ELF-1 (cell line): ENCODE results near the gene COX4I2.
"Not testable (repeated sequence)": the region's sequence is repeated elsewhere in the genome, so short reads cannot be mapped to it uniquely, and the experiment has no call there.

Experiments used
- DNase-seq: peaks from one replicate; pipeline ENCODE4 v3.0.0-alpha.2; 2016; ENCODE audit warnings: low read depth, low spot score

Gene COX4I2

DNA sequence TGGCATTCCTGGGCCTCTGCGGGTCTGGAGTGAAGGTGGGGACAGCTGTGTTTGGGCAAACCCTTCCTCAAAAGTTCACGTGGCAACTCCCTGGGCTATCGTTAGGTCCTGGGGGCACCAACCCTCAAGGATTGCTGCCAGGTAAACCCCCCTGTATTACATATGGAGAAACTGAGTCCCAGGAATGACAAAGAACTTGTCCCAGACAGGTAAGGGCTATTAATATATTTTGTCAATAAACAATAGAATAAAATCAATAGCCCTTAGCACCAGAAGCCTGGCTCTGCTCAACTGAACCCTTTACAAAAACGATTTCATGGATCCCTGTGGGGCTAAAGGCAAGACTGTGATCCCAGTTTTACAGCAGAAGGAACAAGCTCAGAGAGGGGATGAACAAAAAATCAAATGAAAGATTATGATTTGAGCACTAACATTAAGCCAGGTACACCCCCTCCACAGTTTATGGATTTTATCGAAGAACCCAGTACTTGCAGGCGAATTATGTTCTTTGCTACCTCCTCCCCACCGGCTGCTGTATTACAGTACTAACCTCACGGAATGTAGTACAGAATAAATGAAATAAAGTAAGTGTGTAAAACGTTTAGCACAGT lies 30.0 kb upstream of the COX4I2 start:
- no peak for DNase-seq

DNA sequence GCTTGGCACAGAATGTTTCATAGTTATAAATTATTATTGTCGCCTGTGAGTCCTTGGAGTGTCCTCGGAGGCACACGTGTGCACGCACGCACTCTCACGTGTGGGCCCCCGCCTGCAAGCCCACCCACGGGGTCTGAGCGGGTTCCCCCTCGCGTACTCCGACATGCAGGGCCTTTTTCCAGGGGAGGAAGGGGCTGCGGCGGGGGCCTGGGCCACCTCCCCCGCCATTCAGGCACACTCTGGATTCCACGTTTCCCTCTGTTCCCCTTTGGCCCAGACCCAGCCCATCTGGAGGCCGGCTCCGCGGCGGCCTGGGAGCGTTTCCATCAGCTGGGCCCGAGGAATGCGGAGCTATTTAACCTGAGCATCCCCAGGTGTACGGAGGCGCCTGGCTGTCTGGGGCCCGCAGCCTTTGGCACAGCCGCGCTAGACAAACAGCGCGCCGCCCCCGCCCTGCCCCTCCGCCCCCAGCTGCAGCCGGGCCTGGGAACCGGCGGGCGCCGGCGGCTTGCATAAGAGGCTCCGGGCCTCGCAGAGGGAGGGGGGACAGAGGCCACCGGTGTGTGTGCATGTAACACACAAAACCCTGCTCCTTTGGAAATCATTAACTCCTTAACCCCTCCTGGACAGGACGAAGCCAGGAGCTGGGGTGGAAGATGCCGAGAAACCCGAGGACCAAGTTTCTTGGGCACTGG lies 29.3 kb upstream of the COX4I2 start:
- peak; percentile 98 for DNase-seq

DNA sequence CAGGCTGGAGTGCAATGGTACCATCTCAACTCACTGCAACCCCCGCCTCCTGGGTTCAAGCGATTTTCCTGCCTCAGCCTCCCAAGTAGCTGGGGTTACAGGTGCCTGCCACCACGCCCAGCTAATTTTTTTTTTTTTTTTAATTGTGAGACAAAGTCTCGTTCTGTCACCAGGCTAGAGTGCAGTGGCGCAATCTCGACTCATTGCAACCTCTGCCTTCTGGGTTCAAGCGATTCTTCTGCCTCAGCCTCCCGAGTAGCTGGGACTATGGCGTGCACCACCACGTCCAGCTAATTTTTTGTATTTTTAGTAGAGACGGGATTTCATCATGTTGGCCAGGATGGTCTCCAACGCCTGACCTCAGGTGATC lies 25.5 kb upstream of the COX4I2 start:
- not testable (repeated sequence) for DNase-seq

DNA sequence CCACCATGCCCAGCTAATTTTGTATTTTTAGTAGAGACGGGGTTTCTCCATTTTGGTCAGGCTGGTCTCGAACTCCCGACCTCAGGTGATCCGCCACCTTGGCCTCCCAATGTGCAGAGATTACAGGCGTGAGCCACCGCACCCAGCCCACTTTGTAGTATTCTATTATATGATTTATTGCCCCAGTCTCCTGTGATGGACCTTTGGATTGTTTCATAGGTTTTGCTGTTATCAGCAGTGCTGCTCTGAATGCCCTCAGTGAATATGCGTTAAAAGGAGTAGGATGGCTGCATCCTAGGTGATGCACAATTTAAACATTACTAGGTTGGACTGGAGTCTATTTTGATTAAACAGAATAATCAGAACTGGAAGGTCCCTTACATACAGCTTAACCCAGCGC lies 22.3 kb upstream of the COX4I2 start:
- no peak for DNase-seq

DNA sequence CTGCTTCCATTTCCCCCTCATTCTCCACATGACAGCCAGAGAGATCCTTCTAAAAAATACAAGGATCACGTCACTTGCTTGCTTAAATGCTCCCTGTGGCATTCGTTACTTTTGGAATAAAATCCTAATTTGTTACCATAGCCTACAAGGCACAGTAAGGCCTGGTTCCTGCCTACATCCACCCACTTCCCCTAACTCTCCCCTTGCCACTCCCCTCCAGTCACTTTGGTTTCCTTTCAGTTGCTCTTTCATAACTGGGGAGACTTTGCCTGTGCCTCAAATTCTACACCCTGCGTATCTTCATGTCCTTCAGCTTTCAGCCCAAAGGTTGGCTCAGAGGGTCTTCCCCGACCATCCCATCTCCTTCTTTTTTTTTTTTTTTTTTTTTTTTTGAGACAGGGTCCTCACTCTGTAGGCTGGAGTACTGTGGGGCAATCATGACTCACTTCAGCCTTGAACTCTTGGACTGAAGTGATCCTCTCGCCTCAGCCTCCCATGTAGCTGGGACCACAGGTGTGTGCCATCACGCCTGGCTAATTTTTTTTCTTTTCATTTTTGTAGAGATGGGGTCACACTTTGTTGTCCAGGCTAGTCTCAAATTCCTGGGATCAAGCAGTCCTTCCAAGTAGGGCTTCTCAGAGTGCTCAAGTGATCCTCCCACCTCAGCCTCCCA lies 20.1 kb upstream of the COX4I2 start:
- DNase-seq = no peak

DNA sequence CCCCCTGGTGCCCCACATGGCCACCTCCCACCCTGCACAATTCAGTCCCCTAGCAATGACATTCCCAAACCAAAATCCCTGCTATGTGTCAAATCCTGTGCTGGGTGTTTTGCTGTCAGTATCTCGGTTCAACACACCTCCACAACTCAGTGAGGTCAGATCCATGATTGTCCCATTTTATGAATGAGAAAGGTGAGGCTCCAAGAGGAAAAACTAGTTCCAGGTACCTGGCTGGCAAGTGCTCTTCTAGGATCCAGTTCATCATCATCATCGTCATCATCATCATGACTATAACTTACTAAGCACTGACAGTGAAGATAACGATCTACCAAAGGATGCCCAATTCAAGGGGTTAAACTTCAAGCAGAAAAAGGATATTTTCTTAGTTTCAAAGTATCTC lies 17.5 kb upstream of the COX4I2 start:
- no peak for DNase-seq

DNA sequence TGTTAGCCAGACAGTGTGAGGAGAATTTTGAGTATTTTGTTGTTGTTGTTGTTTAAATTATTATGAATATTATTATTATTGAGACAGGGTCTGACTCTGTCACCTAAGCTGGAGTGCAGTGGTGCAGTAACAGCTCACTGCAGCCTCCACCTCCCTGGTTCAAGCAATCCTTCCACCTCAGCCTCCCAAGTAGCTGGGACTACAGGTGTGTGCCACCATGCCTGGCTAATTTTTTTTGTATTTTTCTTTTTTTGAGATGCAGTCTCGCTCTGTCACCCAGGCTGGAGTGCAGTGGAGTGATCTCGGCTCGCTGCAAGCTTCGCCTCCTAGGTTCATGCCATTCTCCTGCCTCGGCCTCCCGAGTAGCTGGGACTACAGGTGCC lies 14.6 kb upstream of the COX4I2 start:
- not testable (repeated sequence) for DNase-seq

DNA sequence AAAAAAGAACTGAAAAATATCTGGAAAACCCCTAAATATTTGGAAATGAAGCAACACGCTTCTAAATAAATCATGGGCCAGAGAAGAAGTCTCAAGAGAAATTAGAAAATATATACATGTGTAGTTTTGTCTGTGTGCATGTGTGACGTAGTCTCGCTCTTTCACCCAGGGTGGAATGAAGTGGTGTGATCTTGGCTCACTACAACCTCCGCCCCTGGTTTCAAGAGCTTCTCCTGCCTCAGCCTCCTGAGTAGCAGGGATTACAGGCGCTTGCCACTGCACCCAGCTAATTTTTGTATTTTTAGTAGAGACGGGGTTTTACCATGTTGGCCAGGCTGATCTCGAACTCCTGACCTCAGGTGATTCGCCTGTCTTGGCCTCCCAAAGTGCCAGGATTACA lies 11.2 kb upstream of the COX4I2 start:
- DNase-seq = not testable (repeated sequence)

DNA sequence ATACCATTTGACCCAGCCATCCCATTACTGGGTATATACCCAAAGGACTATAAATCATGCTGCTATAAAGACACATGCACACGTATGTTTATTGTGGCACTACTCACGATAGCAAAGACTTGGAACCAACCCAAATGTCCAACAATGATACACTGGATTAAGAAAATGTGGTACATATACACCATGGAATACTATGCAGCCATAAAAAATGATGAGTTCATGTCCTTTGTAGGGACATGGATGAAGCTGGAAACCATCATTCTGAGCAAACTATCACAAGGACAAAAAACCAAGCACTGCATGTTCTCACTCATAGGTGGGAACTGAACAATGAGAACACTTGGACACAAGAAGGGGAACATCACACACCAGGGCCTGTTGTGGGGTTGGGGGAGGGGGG lies 9.7 kb upstream of the COX4I2 start:
- DNase-seq = not testable (repeated sequence)

DNA sequence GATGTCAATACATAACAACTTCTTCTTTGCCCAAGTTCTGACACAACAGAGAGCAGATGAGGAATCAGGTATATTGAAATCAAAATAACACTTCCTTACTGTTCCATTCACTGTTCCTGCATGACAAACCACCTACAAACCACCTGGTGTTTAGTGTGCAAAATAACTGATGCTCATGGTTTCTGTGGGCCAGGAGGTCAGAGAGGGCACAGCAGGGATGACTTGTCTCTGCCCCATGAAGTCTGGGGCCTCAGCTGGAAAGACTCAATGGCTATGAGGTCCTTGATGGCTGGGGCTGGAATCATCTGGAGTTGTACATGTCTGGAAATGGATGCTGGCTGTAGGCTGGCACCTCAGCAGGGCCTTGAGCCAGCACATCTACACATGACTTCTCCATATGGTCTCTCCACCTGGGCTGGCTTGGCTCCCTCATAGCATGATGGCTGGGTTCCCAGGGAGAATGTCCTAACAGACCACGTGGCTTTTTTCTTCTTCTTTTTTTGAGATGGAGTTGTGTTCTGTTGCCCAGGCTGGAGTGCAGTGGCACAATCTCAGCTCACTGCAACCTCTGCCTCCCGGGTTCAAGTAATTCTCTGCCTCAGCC lies 7.4 kb upstream of the COX4I2 start:
- no peak for DNase-seq

DNA sequence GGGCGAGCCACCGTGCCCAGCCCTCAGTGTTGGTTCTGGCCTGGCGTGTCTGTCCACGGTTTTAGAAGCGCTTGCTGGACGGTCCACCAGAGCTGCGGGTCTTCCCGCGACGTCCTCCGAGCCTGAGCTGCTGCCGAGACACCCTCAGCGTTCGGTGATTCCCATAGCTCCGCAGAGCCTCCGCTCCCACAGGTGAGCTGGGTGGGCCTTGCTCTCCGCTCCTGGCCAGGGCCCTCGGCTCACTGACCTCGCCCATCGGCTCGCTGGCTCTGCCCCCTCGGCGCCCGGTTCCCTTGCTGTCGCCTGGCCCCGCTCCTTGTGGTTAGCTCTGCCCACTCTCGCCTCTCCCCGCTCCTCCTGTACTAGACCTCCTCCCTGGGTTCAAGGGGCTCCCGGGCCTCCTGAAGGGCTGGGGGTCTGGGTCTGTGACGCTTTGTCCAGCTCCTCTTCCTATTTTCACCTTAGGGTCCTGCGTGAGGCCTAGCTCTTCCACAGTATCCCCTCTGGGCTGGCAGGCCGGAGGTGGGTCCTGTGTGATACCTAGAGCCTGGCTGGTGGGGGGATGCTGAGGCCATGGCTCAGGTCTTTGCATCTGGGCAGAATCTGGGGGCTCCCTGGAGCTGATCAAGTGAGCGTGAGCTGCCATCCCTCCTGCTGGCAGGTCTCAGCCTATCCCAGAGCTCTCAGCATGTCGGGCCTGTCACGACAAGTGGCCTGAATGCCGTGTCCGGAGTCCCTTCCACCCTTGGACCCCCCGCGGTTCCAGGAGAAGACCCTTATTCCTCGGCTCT lies 5.0 kb upstream of the COX4I2 start:
- DNase-seq = no peak

DNA sequence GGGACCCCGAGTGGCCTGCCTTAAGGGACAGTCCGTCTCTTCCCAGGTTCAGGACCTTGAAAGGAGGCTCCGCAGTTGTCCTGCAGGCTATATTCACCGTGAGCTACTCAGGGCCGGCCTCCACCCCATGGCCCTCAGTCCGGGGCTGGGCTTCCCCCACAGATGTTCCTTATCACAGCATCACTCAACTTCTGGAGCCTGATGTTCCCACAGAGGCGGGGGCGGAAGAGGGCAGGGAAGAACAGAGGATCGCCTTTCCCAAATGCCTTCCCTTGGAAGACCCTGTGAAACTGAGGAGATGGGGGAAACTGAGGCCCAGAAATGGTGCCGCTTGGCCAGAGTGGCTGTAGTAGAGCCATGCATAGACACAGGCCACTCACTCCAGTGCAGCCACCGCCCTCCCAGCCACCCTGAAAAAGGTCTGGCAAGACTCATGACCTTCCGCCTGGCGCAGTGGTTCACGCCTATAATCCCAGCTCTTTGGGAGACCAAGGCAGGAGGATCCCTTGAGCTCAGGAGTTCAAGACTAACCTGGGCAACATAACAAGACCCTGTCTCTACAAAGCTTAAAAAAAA lies 4.3 kb upstream of the COX4I2 start:
- DNase-seq = no peak

DNA sequence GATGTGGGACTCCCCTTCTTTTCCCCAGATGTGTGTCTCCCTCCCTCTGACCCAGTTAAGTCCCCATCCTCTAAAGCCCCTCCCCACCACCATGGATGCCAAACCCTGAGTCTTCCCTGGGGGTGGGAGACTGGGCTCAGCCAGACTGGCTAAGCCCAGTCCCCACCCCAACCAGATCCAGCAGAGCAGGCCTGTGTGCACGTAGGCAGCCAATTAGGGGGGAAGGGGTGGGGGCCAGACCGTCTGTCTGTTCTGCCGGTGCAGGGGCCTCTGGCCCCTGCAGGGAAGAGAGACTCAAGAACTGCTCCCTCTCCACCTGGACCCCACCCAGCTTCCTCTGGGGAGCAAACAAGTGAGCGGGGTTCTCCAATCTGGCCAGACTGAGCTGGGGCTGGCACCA lies 605 bp downstream of the COX4I2 start:
- DNase-seq = peak; percentile 32

DNA sequence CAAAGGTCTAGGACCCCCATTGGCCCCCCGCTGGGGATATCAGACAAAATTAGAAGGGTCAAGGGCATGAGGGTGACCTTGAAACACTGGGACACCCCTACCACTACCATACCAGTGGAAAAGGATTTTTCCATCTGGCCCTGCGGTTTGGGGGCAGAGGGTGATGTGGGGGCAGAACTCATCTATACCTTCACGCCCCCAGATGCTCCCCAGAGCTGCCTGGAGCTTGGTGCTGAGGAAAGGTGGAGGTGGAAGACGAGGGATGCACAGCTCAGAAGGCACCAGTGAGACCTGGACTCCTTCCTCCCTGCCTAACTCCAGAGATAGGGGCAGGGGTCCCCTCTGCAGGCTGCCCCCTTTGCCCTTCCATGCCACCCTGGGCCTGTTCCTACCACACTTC lies 1.1 kb downstream of the COX4I2 start:
- no peak for DNase-seq

DNA sequence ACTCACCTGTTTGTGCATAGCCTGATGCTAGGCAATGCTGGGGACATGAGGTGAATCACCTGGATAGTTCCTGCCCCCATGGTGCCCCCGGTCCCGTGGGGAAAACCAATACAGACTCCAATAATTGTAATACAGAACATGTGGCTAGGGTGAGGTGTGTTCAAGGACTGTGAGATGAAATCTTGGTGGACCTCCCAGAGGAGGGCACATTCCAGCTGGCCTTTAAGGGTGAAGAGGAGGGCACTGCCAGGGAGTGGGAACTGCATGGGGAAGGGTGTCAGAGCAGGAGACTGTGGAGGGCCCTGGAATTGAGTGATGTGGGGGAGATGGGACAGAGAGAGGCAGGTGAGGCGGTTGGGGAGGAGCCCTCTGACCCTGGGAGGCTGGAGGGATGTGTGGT lies 2.5 kb downstream of the COX4I2 start:
- no peak for DNase-seq

DNA sequence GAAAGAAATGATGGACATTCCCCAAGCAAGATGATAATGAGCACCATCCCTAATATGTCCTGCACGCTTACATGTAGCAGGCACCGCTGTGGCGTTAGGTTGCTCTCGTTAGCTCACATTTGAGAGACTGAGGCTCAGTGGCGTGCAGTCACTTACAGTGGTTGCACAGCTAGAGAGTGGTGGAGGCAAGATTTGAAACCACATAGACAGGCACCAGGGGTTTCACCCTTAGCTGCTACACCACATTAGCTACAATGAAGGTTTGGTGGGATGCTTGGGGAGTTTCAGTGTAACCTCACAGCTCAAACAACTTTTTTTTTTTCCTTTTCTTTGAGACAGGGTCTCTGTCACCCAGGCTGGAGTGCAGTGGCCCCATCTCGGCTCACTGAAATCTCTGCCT lies 3.7 kb downstream of the COX4I2 start:
- no peak for DNase-seq

DNA sequence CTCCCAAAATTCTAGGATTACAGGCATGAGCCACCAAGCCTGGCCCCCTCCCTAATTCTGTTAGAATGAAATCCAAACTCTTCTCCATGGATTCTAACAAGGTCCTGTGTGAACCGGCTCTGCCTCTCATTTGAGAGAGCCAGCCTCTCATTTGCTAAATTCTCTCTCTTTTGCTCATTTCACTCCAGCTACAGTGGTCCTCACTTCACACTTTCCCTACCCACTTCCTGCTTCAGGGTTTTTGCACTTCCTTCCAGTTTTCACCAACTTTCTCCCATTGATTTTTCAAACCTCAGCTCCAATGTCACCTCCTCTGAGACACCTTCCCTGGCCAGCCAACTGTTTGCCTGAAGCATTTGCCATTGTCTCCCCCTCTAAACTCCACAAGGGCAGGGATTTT lies 5.1 kb downstream of the COX4I2 start:
- no peak for DNase-seq

DNA sequence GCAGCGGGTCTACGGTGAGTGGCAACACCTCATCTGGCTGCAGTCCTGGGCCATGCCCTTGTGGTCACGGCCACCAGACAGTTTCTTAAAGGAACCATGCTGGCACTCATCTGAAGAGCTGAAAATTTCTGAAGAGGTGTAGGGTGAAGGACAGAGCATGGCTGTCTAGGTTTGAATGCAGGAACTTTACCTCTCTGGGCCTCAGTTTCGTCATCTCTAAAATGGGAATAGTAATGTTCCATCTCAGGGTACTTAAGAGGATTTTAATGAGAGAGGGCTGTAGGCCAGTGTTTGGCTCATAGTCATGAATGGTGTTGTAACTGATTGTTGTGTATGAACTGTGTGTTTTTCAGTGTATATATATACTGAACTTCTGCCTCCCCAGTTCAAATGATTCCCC lies 5.8 kb downstream of the COX4I2 start:
- no peak for DNase-seq

DNA sequence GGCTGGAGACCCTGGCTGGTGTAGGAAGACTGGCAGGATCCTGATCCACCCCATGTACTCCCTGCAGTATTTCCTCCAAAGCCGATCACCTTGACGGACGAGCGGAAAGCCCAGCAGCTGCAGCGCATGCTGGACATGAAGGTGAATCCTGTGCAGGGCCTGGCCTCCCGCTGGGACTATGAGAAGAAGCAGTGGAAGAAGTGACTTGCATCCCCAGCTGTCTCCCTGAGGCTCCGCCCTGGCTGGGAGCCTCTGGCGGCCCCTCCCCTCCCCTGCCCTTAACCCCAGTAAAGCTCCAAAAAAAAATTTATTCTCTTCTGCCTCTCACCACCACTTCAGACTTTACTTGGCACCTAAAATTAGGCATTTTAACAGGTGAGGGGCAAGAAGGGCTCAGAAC lies 7.0 kb downstream of the COX4I2 start:
- no peak for DNase-seq

DNA sequence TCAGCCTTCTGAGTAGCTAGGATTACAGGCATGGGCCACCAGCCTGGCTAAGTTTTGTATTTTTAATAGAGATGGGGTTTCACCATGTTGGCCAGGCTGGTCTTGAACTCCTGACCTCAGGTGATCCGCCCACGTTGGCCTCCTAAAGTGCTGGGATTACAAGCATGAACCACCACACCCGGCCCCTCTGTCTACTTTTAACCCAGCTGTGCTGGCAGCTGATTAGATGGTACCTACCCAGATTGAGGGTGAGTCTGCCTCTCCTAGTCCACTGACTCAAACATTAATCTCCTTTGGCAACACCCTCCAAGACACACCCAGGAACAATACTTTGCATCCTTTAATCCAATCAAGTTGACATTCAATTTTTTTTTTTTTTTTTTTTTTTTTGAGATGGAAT lies 10.4 kb downstream of the COX4I2 start:
- not testable (repeated sequence) for DNase-seq

DNA sequence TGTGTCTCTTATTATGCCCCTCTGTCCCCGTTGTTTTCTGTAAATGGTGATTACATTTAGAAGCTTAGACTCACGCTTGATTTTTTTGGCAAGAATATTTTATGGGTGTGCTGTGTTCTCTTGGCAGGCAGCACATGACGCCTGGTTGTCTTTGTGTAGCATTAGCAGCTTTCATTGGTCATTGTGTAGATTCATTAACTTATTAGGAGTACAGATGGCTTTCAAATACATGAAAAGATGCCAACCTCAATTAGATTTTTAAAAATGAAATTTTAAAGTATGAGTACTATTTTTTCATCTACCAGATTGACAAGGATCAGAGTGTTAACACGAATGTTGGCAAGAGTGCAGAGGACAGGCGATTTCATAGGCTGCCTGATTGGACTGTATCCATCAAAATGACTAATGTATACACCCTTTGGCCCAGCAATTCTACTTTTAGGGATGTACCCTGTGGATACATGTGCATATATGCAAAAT lies 15.2 kb downstream of the COX4I2 start:
- DNase-seq = no peak

DNA sequence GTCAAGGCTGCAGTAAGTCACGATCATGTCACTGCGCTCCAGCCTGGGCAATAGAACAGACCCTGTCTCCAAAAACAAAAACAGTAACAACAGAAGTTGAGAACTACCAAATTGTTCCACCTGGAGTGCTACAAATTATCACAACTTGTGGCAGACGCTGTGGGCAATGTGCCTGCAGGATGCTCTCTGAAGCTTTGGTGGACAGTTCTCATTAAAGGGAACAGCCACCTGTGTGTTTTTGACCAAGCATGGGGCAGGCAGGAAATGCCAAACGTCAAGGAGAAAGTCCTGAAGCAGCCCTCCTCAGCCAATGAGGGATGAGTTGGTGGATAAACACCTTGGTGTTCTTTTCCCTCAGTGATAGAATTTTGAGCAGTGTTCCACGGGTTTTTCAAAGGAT lies 15.8 kb downstream of the COX4I2 start:
- DNase-seq = no peak
